ENCODE results near the gene DTX3.
A peak's percentile ranks its signal among the peaks of the same experiment; 100 is the strongest.
"Not testable (repeated sequence)": the region's sequence is repeated elsewhere in the genome, so short reads cannot be mapped to it uniquely, and the experiment has no call there.

Gene DTX3

GRCh38 chr12:57581802-57582201, 22.8 kb upstream of the DTX3 start:
- intact Hi-C loops (cut with DNase I), result loop anchor here (5.0 kb wide), 1 partner anchor 40 kb away; no protein-coding TSS in a partner anchor
- DNase-seq, result no peak

- intact Hi-C loops (cut with DNase I), result loop anchor here (5.0 kb wide), 1 partner anchor 40 kb away; no protein-coding TSS in a partner anchor
- no peak for DNase-seq
Observed at GRCh38 chr12:57582440-57582839, 22.2 kb upstream of the DTX3 start.

- DNase-seq, result peak in 40 of 42 donors; percentile 23 to 90 (median 74)
- intact Hi-C loops (cut with DNase I), result loop anchor here (5.0 kb wide), 1 partner anchor 39 kb away; no protein-coding TSS in a partner anchor
Observed at GRCh38 chr12:57583008-57583831, 21.4 kb upstream of the DTX3 start.

GRCh38 chr12:57584050-57584449, 20.6 kb upstream of the DTX3 start:
- intact Hi-C loops (cut with DNase I), result loop anchor here (5.0 kb wide), 1 partner anchor 38 kb away; no protein-coding TSS in a partner anchor
- no peak for DNase-seq

- intact Hi-C loops (cut with DNase I), result loop anchor here (5.0 kb wide), 1 partner anchor 38 kb away; no protein-coding TSS in a partner anchor
- no peak for DNase-seq
Observed at GRCh38 chr12:57584690-57585089, 19.9 kb upstream of the DTX3 start.

- intact Hi-C loops (cut with DNase I), result no loop called here
- no peak for DNase-seq
Observed at GRCh38 chr12:57585156-57585555, 19.5 kb upstream of the DTX3 start.

- intact Hi-C loops (cut with DNase I), result no loop called here
- peak in 4 of 42 donors; percentile 24 to 55 (median 44) for DNase-seq
Observed at GRCh38 chr12:57586128-57586527, 18.5 kb upstream of the DTX3 start.

GRCh38 chr12:57586832-57587429, 17.7 kb upstream of the DTX3 start:
- intact Hi-C loops (cut with DNase I), result no loop called here
- DNase-seq, result no peak

GRCh38 chr12:57588951-57589610, 15.5 kb upstream of the DTX3 start:
- DNase-seq; intact Hi-C loops (cut with DNase I): not testable (repeated sequence)

- DNase-seq, result no peak
- intact Hi-C loops (cut with DNase I), result no loop called here
Observed at GRCh38 chr12:57590479-57590863, 14.2 kb upstream of the DTX3 start.

GRCh38 chr12:57590864-57591781, 13.5 kb upstream of the DTX3 start, which contains the start of gene PIP4K2C:
Gene PIP4K2C (plus strand): TSS chr12:57591192. CDS start chr12:57591290, 98 bp downstream.
- intact Hi-C loops (cut with DNase I), result no loop called here
- DNase-seq, result peak; percentile 40 to 91 (median 80)

GRCh38 chr12:57591782-57592325, 12.8 kb upstream of the DTX3 start:
- DNase-seq, result peak in 1 of 42 donors; percentile 56
- intact Hi-C loops (cut with DNase I), result no loop called here

- DNase-seq, result peak in 21 of 42 donors; percentile 33 to 82 (median 62)
- intact Hi-C loops (cut with DNase I), result no loop called here
Observed at GRCh38 chr12:57592551-57593165, 12.0 kb upstream of the DTX3 start.

- intact Hi-C loops (cut with DNase I), result no loop called here
- no peak for DNase-seq
Observed at GRCh38 chr12:57593187-57593586, 11.4 kb upstream of the DTX3 start.

- intact Hi-C loops (cut with DNase I), result no loop called here
- no peak for DNase-seq
Observed at GRCh38 chr12:57600395-57600794, 4.2 kb upstream of the DTX3 start.

GRCh38 chr12:57602544-57602943, 2.1 kb upstream of the DTX3 start:
- intact Hi-C loops (cut with DNase I), result no loop called here
- DNase-seq, result no peak

GRCh38 chr12:57603324-57603723, 1.3 kb upstream of the DTX3 start:
- DNase-seq, result no peak
- intact Hi-C loops (cut with DNase I), result no loop called here

Data from head of caudate nucleus (tissue), 42 donors.